ENCODE data around the gene SKAP2. TPM values are rescaled to one million over a fixed set of nuclear protein-coding genes. Genes with fewer than 3 reads are reported as not detected.

SKAP2 gene
- total RNA-seq, 1 experiment from 2014 or later: 66.8 TPM

DNA sequence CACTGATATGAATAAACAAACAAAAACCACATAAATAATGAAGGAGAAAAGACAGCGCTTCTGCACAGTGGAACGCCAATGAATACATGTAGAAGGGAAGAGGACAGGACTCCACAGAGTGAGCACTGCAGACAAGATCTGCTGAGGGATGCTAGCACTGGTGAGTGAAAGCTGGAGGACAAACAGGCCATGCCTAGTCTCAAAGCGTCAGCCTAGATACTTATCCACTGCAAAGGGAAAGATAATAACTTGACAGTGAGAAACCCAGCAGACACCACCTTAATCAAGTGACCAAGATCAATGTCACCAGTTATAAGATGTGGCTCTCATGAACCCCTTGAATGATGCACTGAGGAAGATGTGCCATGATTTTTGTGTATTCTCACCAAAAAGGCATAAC, 227.6 kb downstream of the SKAP2 start:
- DNase-seq (ENCODE audit: low read depth, low spot score): no peak
- BruUV-seq (replicated peaks): no TSS peak
- no peak overlapping the region for H3K4me3 ChIP-seq (ENCODE audit: low read depth in 2 of 2, low read length in 2 of 2)
- no peaks in the 10 kb centered on the region for H3K4me1 ChIP-seq (ENCODE audit: control insufficient read depth, insufficient read depth, low read length)
- ChIA-PET POLR2A (interaction anchor here (0.5 kb wide), 1 partner anchor 1999 kb away, joined by 3 read pairs; no protein-coding TSS in a partner anchor), CTCF (no interaction called here)
- no peaks in the 10 kb centered on the region for H3K36me3 ChIP-seq (ENCODE audit: control insufficient read depth, insufficient read depth, low read length)
- no peak overlapping the region for H3K27ac ChIP-seq (ENCODE audit: low read length)
- H3K27me3 ChIP-seq (ENCODE audit: control insufficient read depth, insufficient read depth, low read length): peaks cover 12% of the 10 kb centered on the region; the same call in 1 of the 2 replicates
- intact Hi-C loops (cut with micrococcal nuclease; ENCODE audit: unreplicated experiment) (no loop called here), in situ Hi-C loops (cut with HindIII; ENCODE audit: low pct_unique_long_range_greater_than_20kb, low sequenced_read_pairs) (no loop called here)
- TF ChIP-seq TCF7L2 (IDR thresholded peaks at IDR 0.05; ENCODE audit: low read depth, low read length): no peak
- TF ChIP-seq SIN3A (IDR thresholded peaks at IDR 0.05; ENCODE audit: borderline replicate concordance, insufficient read depth, low read depth, low read length): no peak
- no peak for TF ChIP-seq POLR2AphosphoS5 (IDR thresholded peaks at IDR 0.05; ENCODE audit: low read depth, low read length)
- TF ChIP-seq CTCF (IDR thresholded peaks at IDR 0.05): no peak
- no peak for TF ChIP-seq REST (IDR thresholded peaks at IDR 0.05; ENCODE audit: insufficient read depth in 1 of 2, low read depth in 2 of 2, low read length in 1 of 2)
- H3K9me3 ChIP-seq (ENCODE audit: control insufficient read depth, insufficient read depth, low read depth, low read length): no peaks in the 10 kb centered on the region
- ATAC-seq: no peak

- no peak overlapping the region for H3K27ac ChIP-seq (ENCODE audit: low read length)
- no peak for ATAC-seq
- TF ChIP-seq POLR2AphosphoS5 (IDR thresholded peaks at IDR 0.05; ENCODE audit: low read depth, low read length): no peak
- TF ChIP-seq TCF7L2 (IDR thresholded peaks at IDR 0.05; ENCODE audit: low read depth, low read length): no peak
- TF ChIP-seq REST (IDR thresholded peaks at IDR 0.05; ENCODE audit: insufficient read depth in 1 of 2, low read depth in 2 of 2, low read length in 1 of 2): no peak
- TF ChIP-seq CTCF (IDR thresholded peaks at IDR 0.05): no peak
- no peak for DNase-seq (ENCODE audit: low read depth, low spot score)
- intact Hi-C loops (cut with micrococcal nuclease; ENCODE audit: unreplicated experiment) (no loop called here), in situ Hi-C loops (cut with HindIII; ENCODE audit: low pct_unique_long_range_greater_than_20kb, low sequenced_read_pairs) (no loop called here)
- no peak overlapping the region for H3K4me3 ChIP-seq (ENCODE audit: low read depth in 2 of 2, low read length in 2 of 2)
- H3K27me3 ChIP-seq (ENCODE audit: control insufficient read depth, insufficient read depth, low read length): peaks cover 12% of the 10 kb centered on the region; the same call in 1 of the 2 replicates
- H3K4me1 ChIP-seq (ENCODE audit: control insufficient read depth, insufficient read depth, low read length): no peaks in the 10 kb centered on the region
- BruUV-seq (replicated peaks): no TSS peak
- H3K36me3 ChIP-seq (ENCODE audit: control insufficient read depth, insufficient read depth, low read length): no peaks in the 10 kb centered on the region
- no peaks in the 10 kb centered on the region for H3K9me3 ChIP-seq (ENCODE audit: control insufficient read depth, insufficient read depth, low read depth, low read length)
- CTCF ChIA-PET: no interaction called here
- POLR2A ChIA-PET: no interaction called here
Observed at GRCh38 chr7:26633557-26633956, 230.8 kb downstream of the SKAP2 start.

All from Panc1 (cell line).